Nephron (organoid): ENCODE results near the gene BRD1.

ENCODE experiments used
- H3K27ac Mint-ChIP-seq, 3 experiments: 2 replicates each; pipeline ENCODE4 v1.8.0; 2020; ENCODE audit warnings: mixed read lengths in 3 of 3, mild to moderate bottlenecking in 2 of 3, moderate library complexity in 1 of 3
- H3K27me3 Mint-ChIP-seq: 2 replicates; pipeline ENCODE4 v1.8.0; 2021; ENCODE audit warnings: low read depth, mild to moderate bottlenecking, moderate library complexity, mixed read lengths
- H3K36me3 Mint-ChIP-seq: 2 replicates; pipeline ENCODE4 v1.8.0; 2020; ENCODE audit warnings: low read depth, mixed read lengths
- H3K4me1 Mint-ChIP-seq: 2 replicates; pipeline ENCODE4 v1.8.0; 2020; ENCODE audit warnings: mixed read lengths
- H3K4me3 Mint-ChIP-seq, 3 experiments: 2 replicates each; pipeline ENCODE4 v1.8.0; 2020; ENCODE audit warnings: mild to moderate bottlenecking in 3 of 3, mixed read lengths in 3 of 3, moderate library complexity in 2 of 3
- H3K9me3 Mint-ChIP-seq: 2 replicates; pipeline ENCODE4 v1.8.0; 2020; ENCODE audit warnings: mixed read lengths
- CTCF ChIP-seq, 3 experiments: fragments of 200-600 bp; sonication (generic); IDR thresholded peaks; one replicate each; pipeline ENCODE4 v1.5.0; 2021; ENCODE audit warnings: antibody characterized with exemption in 3 of 3; ENCODE audit not compliant: unreplicated experiment in 3 of 3

The BRD1 gene

GRCh38 chr22:49776891-49777290, 50.8 kb downstream of the BRD1 start:
- H3K27me3 Mint-ChIP-seq: no peaks in the 10 kb centered on the region
- H3K36me3 Mint-ChIP-seq: peaks cover 48% of the 10 kb centered on the region
- TF ChIP-seq CTCF (IDR thresholded peaks at IDR 0.05; ENCODE audit: unreplicated experiment in 3 of 3): no peak
- H3K4me1 Mint-ChIP-seq: peaks cover 43% of the 10 kb centered on the region
- H3K9me3 Mint-ChIP-seq: no peaks in the 10 kb centered on the region
- no peak overlapping the region for H3K4me3 Mint-ChIP-seq
- H3K27ac Mint-ChIP-seq: no peak overlapping the region

- H3K27me3 Mint-ChIP-seq: no peaks in the 10 kb centered on the region
These were observed 51.7 kb downstream of the BRD1 start for GRCh38 chr22:49775867-49776511.

GRCh38 chr22:49775191-49775866, 52.3 kb downstream of the BRD1 start:
- H3K27ac Mint-ChIP-seq: no peak overlapping the region
- no peak overlapping the region for H3K4me3 Mint-ChIP-seq
- no peak for TF ChIP-seq CTCF (IDR thresholded peaks at IDR 0.05; ENCODE audit: unreplicated experiment in 3 of 3)

More at GRCh38 chr22:49775867-49776511, 51.7 kb downstream of the BRD1 start:
- Mint-ChIP-seq H3K9me3 (no peaks in the 10 kb centered on the region), H3K4me3 (no peak overlapping the region), H3K27ac (no peak overlapping the region), H3K4me1 (peaks cover 43% of the 10 kb centered on the region), H3K36me3 (peaks cover 48% of the 10 kb centered on the region)
- no peak for TF ChIP-seq CTCF (IDR thresholded peaks at IDR 0.05; ENCODE audit: unreplicated experiment in 3 of 3)

GRCh38 chr22:49774499-49775151, 53.0 kb downstream of the BRD1 start:
- Mint-ChIP-seq H3K27ac (no peak overlapping the region), H3K4me1 (peaks cover 42% of the 10 kb centered on the region), H3K27me3 (no peaks in the 10 kb centered on the region), H3K9me3 (no peaks in the 10 kb centered on the region), H3K4me3 (no peak overlapping the region), H3K36me3 (peaks cover 48% of the 10 kb centered on the region)
- no peak for TF ChIP-seq CTCF (IDR thresholded peaks at IDR 0.05; ENCODE audit: unreplicated experiment in 3 of 3)

More at GRCh38 chr22:49775191-49775866, 52.3 kb downstream of the BRD1 start:
- peaks cover 41% of the 10 kb centered on the region for H3K4me1 Mint-ChIP-seq
- H3K36me3 Mint-ChIP-seq: peaks cover 48% of the 10 kb centered on the region
- H3K27me3 Mint-ChIP-seq: no peaks in the 10 kb centered on the region
- H3K9me3 Mint-ChIP-seq: no peaks in the 10 kb centered on the region

GRCh38 chr22:49774046-49774445, 53.6 kb downstream of the BRD1 start:
- Mint-ChIP-seq H3K9me3 (no peaks in the 10 kb centered on the region), H3K4me3 (no peak overlapping the region), H3K27ac (no peak overlapping the region), H3K4me1 (peaks cover 39% of the 10 kb centered on the region), H3K27me3 (no peaks in the 10 kb centered on the region), H3K36me3 (peaks cover 44% of the 10 kb centered on the region)
- TF ChIP-seq CTCF (IDR thresholded peaks at IDR 0.05; ENCODE audit: unreplicated experiment in 3 of 3): no peak
